A549 (cell line): ENCODE data around the gene KCNQ2.

ENCODE experiments used
- BHLHE40 ChIP-seq: IDR thresholded peaks from 2 replicates; pipeline ENCODE4 v1.6.1; 2012; ENCODE audit warnings: low read depth, low read length, inconsistent platforms
- CHD2 ChIP-seq: fragments of 150-350 bp; IDR thresholded peaks from 2 replicates; pipeline ENCODE4 v1.6.1; 2014; ENCODE audit warnings: low read length; ENCODE audit not compliant: partially characterized antibody
- EP300 ChIP-seq, 2 experiments: fragments of >200 bp; sonication (Bioruptor Twin); formaldehyde crosslinking; IDR thresholded peaks; 2 replicates in 1 of 2; 3 replicates in 1 of 2; pipeline ENCODE4 v1.6.1; 2016 to 2017
- FOSL2 ChIP-seq, 2 experiments: fragments of 450-650 bp in 1 of 2; fragments of >200 bp in 1 of 2; sonication (Bioruptor Twin) in 1 of 2; formaldehyde crosslinking; IDR thresholded peaks; 2 replicates each; pipeline versions ENCODE4 v1.5.0 to v1.6.1; 2016 to 2020; ENCODE audit warnings: mild to moderate bottlenecking in 1 of 2, moderate library complexity in 1 of 2
- HEYL ChIP-seq: fragments of 250-450 bp; sonication (Bioruptor Pico); IDR thresholded peaks from 2 replicates; pipeline ENCODE4 v1.8.0; 2021; ENCODE audit warnings: mild to moderate bottlenecking, moderate library complexity
- HOXA7 ChIP-seq: fragments of 250-450 bp; sonication (Bioruptor Pico); IDR thresholded peaks from 2 replicates; pipeline ENCODE4 v1.5.0; 2020; ENCODE audit warnings: mild to moderate bottlenecking, moderate library complexity
- JUNB ChIP-seq: fragments of >200 bp; sonication (Bioruptor Twin); formaldehyde crosslinking; IDR thresholded peaks from 2 replicates; pipeline ENCODE4 v1.6.1; 2016
- POLR2A ChIP-seq: IDR thresholded peaks from 2 replicates; pipeline ENCODE4 v1.6.1; 2012; ENCODE audit warnings: mild to moderate bottlenecking, low read length
- RAD21 ChIP-seq, 2 experiments: fragments of >200 bp in 1 of 2; sonication (Bioruptor Twin) in 1 of 2; formaldehyde crosslinking in 1 of 2; IDR thresholded peaks in 1 of 2; conservative IDR thresholded peaks in 1 of 2; 2 replicates in 1 of 2; 3 replicates in 1 of 2; pipeline ENCODE4 v1.6.1; 2012 to 2018; ENCODE audit warnings: inconsistent platforms in 1 of 2
- TF ChIP-seq, protein P1 (sequence below): fragments of >200 bp; sonication (Bioruptor Twin); formaldehyde crosslinking; IDR thresholded peaks from 3 replicates; pipeline ENCODE4 v1.5.1; 2016
- TF ChIP-seq, protein P2 (sequence below): fragments of 200-600 bp; sonication (generic); IDR thresholded peaks from 2 replicates; pipeline ENCODE4 v1.6.1; 2016; ENCODE audit warnings: antibody characterized with exemption, mild to moderate bottlenecking, moderate library complexity
- TF ChIP-seq, protein P3 (sequence below): IDR thresholded peaks from 2 replicates; pipeline ENCODE4 v1.6.1; 2012

DNA sequence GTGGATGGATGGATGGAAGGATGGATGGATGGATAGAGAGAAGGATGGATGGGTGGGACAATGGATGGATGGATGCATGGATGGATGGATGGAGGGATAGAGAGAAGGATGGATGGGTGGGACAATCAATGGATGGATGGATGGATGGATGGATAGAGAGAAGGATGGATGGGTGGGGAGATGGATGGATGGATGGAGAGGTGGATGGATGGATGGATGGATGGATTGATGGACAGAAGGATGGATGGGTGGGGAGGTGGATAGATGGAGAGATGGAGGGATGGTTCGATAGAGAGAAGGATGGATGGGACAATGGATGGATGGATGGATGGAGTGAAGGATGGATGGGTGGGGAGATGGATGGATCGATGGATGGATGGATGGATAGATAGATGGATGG lies 20.1 kb upstream of the KCNQ2 start:
- no peak for TF ChIP-seq BHLHE40
- no peak for TF ChIP-seq EP300 (IDR thresholded peaks at IDR 0.05)
- TF ChIP-seq, protein P1, sequence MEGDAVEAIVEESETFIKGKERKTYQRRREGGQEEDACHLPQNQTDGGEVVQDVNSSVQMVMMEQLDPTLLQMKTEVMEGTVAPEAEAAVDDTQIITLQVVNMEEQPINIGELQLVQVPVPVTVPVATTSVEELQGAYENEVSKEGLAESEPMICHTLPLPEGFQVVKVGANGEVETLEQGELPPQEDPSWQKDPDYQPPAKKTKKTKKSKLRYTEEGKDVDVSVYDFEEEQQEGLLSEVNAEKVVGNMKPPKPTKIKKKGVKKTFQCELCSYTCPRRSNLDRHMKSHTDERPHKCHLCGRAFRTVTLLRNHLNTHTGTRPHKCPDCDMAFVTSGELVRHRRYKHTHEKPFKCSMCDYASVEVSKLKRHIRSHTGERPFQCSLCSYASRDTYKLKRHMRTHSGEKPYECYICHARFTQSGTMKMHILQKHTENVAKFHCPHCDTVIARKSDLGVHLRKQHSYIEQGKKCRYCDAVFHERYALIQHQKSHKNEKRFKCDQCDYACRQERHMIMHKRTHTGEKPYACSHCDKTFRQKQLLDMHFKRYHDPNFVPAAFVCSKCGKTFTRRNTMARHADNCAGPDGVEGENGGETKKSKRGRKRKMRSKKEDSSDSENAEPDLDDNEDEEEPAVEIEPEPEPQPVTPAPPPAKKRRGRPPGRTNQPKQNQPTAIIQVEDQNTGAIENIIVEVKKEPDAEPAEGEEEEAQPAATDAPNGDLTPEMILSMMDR: no peak
- TF ChIP-seq CHD2: no peak
- no peak for TF ChIP-seq HEYL (CRISPR knock-in tag)
- no peak for TF ChIP-seq JUNB
- TF ChIP-seq RAD21 (conservative IDR thresholded peaks at IDR 0.05 in 1 of 2, IDR thresholded peaks at IDR 0.05 in 1 of 2): no peak
- no peak for TF ChIP-seq HOXA7 (CRISPR knock-in tag)
- TF ChIP-seq POLR2A: no peak
- no peak for TF ChIP-seq FOSL2 (IDR thresholded peaks at IDR 0.05)
- no peak for TF ChIP-seq FOSL2 (CRISPR knock-in tag; IDR thresholded peaks at IDR 0.05)
- TF ChIP-seq, protein P2, sequence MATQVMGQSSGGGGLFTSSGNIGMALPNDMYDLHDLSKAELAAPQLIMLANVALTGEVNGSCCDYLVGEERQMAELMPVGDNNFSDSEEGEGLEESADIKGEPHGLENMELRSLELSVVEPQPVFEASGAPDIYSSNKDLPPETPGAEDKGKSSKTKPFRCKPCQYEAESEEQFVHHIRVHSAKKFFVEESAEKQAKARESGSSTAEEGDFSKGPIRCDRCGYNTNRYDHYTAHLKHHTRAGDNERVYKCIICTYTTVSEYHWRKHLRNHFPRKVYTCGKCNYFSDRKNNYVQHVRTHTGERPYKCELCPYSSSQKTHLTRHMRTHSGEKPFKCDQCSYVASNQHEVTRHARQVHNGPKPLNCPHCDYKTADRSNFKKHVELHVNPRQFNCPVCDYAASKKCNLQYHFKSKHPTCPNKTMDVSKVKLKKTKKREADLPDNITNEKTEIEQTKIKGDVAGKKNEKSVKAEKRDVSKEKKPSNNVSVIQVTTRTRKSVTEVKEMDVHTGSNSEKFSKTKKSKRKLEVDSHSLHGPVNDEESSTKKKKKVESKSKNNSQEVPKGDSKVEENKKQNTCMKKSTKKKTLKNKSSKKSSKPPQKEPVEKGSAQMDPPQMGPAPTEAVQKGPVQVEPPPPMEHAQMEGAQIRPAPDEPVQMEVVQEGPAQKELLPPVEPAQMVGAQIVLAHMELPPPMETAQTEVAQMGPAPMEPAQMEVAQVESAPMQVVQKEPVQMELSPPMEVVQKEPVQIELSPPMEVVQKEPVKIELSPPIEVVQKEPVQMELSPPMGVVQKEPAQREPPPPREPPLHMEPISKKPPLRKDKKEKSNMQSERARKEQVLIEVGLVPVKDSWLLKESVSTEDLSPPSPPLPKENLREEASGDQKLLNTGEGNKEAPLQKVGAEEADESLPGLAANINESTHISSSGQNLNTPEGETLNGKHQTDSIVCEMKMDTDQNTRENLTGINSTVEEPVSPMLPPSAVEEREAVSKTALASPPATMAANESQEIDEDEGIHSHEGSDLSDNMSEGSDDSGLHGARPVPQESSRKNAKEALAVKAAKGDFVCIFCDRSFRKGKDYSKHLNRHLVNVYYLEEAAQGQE: no peak
- TF ChIP-seq, protein P3, sequence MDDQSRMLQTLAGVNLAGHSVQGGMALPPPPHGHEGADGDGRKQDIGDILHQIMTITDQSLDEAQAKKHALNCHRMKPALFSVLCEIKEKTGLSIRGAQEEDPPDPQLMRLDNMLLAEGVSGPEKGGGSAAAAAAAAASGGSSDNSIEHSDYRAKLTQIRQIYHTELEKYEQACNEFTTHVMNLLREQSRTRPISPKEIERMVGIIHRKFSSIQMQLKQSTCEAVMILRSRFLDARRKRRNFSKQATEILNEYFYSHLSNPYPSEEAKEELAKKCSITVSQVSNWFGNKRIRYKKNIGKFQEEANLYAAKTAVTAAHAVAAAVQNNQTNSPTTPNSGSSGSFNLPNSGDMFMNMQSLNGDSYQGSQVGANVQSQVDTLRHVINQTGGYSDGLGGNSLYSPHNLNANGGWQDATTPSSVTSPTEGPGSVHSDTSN: no peak
